ENCODE measurements around the gene OBP2B.
"Not testable (repeated sequence)": the region's sequence is repeated elsewhere in the genome, so short reads cannot be mapped to it uniquely, and the experiment has no call there.

Gene OBP2B

GRCh38 chr9:133254471-133254870 is 45.4 kb upstream of the OBP2B start:
- Mint-ChIP-seq H3K9me3 (no peaks in the 10 kb centered on the region), H3K4me1 (peaks cover 20% of the 10 kb centered on the region), H3K27ac (no peak overlapping the region), H3K27me3 (ENCODE audit: low read depth, poor library complexity) (peaks cover 28% of the 10 kb centered on the region), H3K36me3 (ENCODE audit: low read depth) (no peaks in the 10 kb centered on the region), H3K4me3 (no peak overlapping the region)
- DNase-seq, result no peak
- no peak for TF ChIP-seq CTCF (IDR thresholded peaks at IDR 0.05)

DNA sequence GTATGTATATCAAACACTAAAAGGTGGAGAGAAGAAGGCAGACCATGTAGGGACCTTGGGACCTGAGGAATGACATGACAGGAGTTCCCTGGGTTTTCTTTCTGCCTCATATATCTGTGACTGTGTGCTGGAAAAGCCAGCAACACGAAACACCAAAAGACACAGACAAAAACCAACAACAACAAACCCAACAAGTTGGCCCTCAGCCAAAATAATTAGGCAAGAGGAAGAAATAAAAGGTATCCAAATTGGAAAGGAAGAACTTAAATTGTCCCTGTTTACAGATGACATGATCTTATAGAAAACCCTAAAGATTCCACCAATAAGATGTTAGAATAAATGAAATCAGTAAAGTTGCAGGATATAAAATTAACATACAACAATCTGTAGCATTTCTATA is 44.2 kb upstream of the OBP2B start:
- H3K36me3 Mint-ChIP-seq (ENCODE audit: low read depth), result no peaks in the 10 kb centered on the region
- no peak for TF ChIP-seq CTCF (IDR thresholded peaks at IDR 0.05)
- peaks cover 32% of the 10 kb centered on the region for H3K27me3 Mint-ChIP-seq (ENCODE audit: low read depth, poor library complexity)
- DNase-seq, result no peak
- H3K9me3 Mint-ChIP-seq, result no peaks in the 10 kb centered on the region
- no peak overlapping the region for H3K4me3 Mint-ChIP-seq
- H3K4me1 Mint-ChIP-seq, result peaks cover 12% of the 10 kb centered on the region
- H3K27ac Mint-ChIP-seq, result no peak overlapping the region

DNA sequence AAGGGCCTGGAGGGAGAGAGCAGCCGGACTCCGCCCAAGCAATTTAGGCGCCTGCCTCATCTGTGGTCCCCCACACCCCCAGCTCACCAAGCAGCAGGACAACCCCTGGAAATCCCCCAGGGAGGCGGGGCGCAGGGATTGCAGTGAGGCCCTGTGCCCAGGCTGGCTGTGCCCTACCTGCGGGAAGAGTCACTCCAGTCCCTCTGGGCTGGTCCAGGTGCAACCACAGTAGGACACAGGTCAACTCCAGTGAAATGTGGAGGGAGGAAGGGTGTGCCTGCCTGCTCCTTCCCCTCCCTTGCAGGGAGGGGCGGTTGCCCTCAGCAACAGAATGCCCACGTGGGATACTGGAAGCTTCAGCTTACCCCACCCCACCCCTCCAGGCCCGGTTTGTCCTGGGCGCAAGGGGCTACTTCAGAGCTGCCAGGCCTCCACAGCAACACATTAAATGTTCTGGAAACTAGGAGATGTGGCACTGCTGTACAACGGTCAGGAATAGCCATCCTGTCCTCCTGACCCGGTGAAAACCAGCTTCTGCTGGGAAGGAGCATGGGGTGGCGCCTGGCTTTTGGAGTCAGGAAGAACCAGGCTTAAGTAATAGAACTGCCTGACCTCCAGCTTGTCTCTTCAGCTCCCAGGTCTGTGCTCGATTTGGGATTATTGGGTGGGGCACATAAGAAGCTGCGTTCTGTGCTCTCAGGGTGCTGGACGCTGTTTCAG is 43.4 kb upstream of the OBP2B start:
- no peak for TF ChIP-seq CTCF (IDR thresholded peaks at IDR 0.05)
- Mint-ChIP-seq H3K9me3 (no peaks in the 10 kb centered on the region), H3K4me1 (peaks cover 4% of the 10 kb centered on the region), H3K4me3 (no peak overlapping the region), H3K27me3 (ENCODE audit: low read depth, poor library complexity) (peaks cover 39% of the 10 kb centered on the region), H3K27ac (no peak overlapping the region), H3K36me3 (ENCODE audit: low read depth) (no peaks in the 10 kb centered on the region)
- no peak for DNase-seq

GRCh38 chr9:133251773-133252172 is 42.7 kb upstream of the OBP2B start:
- Mint-ChIP-seq H3K4me3 (no peak overlapping the region), H3K4me1 (no peaks in the 10 kb centered on the region), H3K27ac (no peak overlapping the region), H3K36me3 (ENCODE audit: low read depth) (no peaks in the 10 kb centered on the region), H3K9me3 (no peaks in the 10 kb centered on the region), H3K27me3 (ENCODE audit: low read depth, poor library complexity) (peaks cover 39% of the 10 kb centered on the region)
- no peak for DNase-seq
- no peak for TF ChIP-seq CTCF (IDR thresholded peaks at IDR 0.05)

DNA sequence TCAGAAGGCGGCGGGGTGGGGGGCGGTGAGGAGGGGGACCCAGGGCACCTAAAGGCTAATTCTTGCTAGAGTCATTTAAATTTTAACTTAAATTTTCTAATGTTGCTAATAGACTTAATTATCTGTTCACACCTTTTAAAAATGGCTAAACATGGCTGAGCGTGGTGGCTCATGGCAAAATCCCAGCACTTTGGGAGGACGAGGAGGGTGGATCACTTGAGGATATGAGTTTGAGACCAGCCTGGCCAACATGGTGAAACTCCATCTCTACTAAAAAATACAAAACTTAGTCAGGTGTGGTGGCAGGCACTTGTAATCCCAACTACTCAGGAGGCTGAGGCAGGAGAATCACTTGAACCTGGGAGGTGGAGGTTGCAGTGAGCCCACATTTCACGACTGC is 42.2 kb upstream of the OBP2B start:
- not testable (repeated sequence) for H3K4me1 Mint-ChIP-seq; H3K4me3 Mint-ChIP-seq; H3K27ac Mint-ChIP-seq; H3K36me3 Mint-ChIP-seq (ENCODE audit: low read depth); H3K9me3 Mint-ChIP-seq; DNase-seq
- peaks cover 39% of the 10 kb centered on the region for H3K27me3 Mint-ChIP-seq (ENCODE audit: low read depth, poor library complexity)

DNA sequence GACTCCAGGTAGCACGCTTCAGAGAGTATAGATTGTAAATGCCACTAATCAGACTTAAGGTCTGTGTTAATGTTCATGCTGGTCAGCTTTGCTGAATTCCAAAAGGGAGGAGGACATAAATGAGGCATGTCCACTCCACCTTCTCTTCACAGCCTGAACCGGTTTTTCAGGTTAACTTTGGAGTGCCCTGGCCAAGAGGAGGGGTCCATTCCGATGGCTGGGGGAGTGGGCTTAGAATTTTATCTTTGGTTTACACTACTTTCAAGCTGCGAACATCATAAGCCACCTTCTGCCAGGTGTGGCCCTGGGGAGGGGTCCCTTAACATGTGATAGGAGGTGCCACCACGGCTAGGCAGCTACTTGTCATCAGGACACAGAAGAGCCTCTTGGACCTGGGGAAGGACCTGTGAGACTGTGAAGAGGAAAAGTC is 41.7 kb upstream of the OBP2B start:
- no peaks in the 10 kb centered on the region for H3K36me3 Mint-ChIP-seq (ENCODE audit: low read depth)
- TF ChIP-seq CTCF (IDR thresholded peaks at IDR 0.05), result no peak
- H3K9me3 Mint-ChIP-seq, result no peaks in the 10 kb centered on the region
- no peak for DNase-seq
- H3K27me3 Mint-ChIP-seq (ENCODE audit: low read depth, poor library complexity), result peaks cover 41% of the 10 kb centered on the region
- no peak overlapping the region for H3K27ac Mint-ChIP-seq
- H3K4me1 Mint-ChIP-seq, result no peaks in the 10 kb centered on the region
- no peak overlapping the region for H3K4me3 Mint-ChIP-seq

Measured in nephron progenitor cell (in vitro differentiated cells).